K562 (cell line): ENCODE results near the gene MYL6B. TPM values are rescaled to one million over a fixed set of nuclear protein-coding genes. Genes with fewer than 3 reads are reported as not detected.
A peak's percentile ranks its signal among the peaks of the same experiment; 100 is the strongest.

Source experiments
- ELF4 ChIP-seq: fragments of 450-650 bp; formaldehyde crosslinking; IDR thresholded peaks from 2 replicates; pipeline ENCODE4 v1.4.0; 2022; ENCODE audit warnings: missing genetic modification characterization
- JUN ChIP-seq, 2 experiments: sonication (generic) in 1 of 2; formaldehyde crosslinking in 1 of 2; IDR thresholded peaks; 2 replicates each; pipeline versions ENCODE4 v1.6.1 to v1.8.0; 2012 to 2022; ENCODE audit warnings: borderline replicate concordance in 2 of 2, mild to moderate bottlenecking in 2 of 2, improper control_type of control experiment in 1 of 2, low read depth in 1 of 2, low read length in 1 of 2, missing genetic modification reagents in 1 of 2
- KDM5B ChIP-seq: fragments of 200-600 bp; sonication (generic); IDR thresholded peaks from 2 replicates; pipeline ENCODE4 v1.6.1; 2012; ENCODE audit warnings: low read depth, mild to moderate bottlenecking, moderate library complexity, low read length, control low read depth, inconsistent platforms; ENCODE audit not compliant: insufficient replicate concordance
- NFIC ChIP-seq: fragments of 450-650 bp; IDR thresholded peaks from 2 replicates; pipeline ENCODE4 v1.6.1; 2017; ENCODE audit warnings: mild to moderate bottlenecking, inconsistent platforms
- NR2C2 ChIP-seq, 2 experiments: fragments of 200-800 bp in 1 of 2; sonication (Bioruptor generic) in 1 of 2; sonication (generic) in 1 of 2; formaldehyde crosslinking in 1 of 2; IDR thresholded peaks; 2 replicates each; pipeline versions ENCODE4 v1.6.1 to v1.8.0; 2016 to 2022; ENCODE audit warnings: mild to moderate bottlenecking in 1 of 2, missing compliant biosample characterization in 1 of 2, missing genetic modification characterization in 1 of 2, missing genetic modification reagents in 1 of 2
- POLR2G ChIP-seq: fragments of 200-400 bp; formaldehyde crosslinking; IDR thresholded peaks from 2 replicates; pipeline ENCODE4 v1.6.1; 2017; ENCODE audit warnings: low read depth, mild to moderate bottlenecking, antibody characterized with exemption, low read length, moderate library complexity
- PTBP1 ChIP-seq: fragments of 200-400 bp; formaldehyde crosslinking; IDR thresholded peaks from 2 replicates; pipeline ENCODE4 v1.6.1; 2017; ENCODE audit warnings: low read depth, low read length
- RAD21 ChIP-seq, 2 experiments: fragments of 250-450 bp in 1 of 2; fragments of 450-650 bp in 1 of 2; sonication (Bioruptor Pico) in 1 of 2; formaldehyde crosslinking in 1 of 2; IDR thresholded peaks in 1 of 2; conservative IDR thresholded peaks in 1 of 2; 2 replicates each; pipeline versions ENCODE4 v1.4.0 to v1.8.0; 2020 to 2022; ENCODE audit warnings: mild to moderate bottlenecking in 2 of 2, moderate library complexity in 1 of 2
- SMAD4 ChIP-seq: fragments of 250-450 bp; sonication (Bioruptor Pico); conservative IDR thresholded peaks from 2 replicates; pipeline ENCODE4 v1.8.0; 2021; ENCODE audit warnings: inconsistent platforms, mild to moderate bottlenecking, moderate library complexity
- SPI1 ChIP-seq: IDR thresholded peaks from 2 replicates; pipeline ENCODE4 v1.6.1; 2011; ENCODE audit warnings: low read depth, low read length, control low read depth, borderline replicate concordance
- TSC22D4 ChIP-seq: fragments of 450-650 bp; IDR thresholded peaks from 2 replicates; pipeline ENCODE4 v1.6.1; 2016; ENCODE audit warnings: missing genetic modification characterization, missing biosample characterization, control low read depth
- YY1 ChIP-seq, 3 experiments: IDR thresholded peaks; 2 replicates each; pipeline ENCODE4 v1.6.1; 2011; ENCODE audit warnings: low read length in 2 of 3, mild to moderate bottlenecking in 2 of 3, moderate library complexity in 2 of 3, borderline replicate concordance in 1 of 3, control low read depth in 1 of 3, low read depth in 1 of 3; ENCODE audit not compliant: insufficient read depth in 3 of 3, insufficient replicate concordance in 2 of 3, control insufficient read depth in 1 of 3, insufficient read length in 1 of 3; ENCODE audit errors: extremely low read depth in 1 of 3
- ZBTB7A ChIP-seq: IDR thresholded peaks from 2 replicates; pipeline ENCODE4 v1.6.1; 2011; ENCODE audit warnings: low read depth, mild to moderate bottlenecking, low read length, moderate library complexity, borderline replicate concordance; ENCODE audit not compliant: control insufficient read depth
- ZNF644 ChIP-seq: fragments of 200-800 bp; sonication (Bioruptor generic); IDR thresholded peaks from 2 replicates; pipeline ENCODE4 v1.6.1; 2016; ENCODE audit warnings: low read depth, missing genetic modification characterization, missing compliant biosample characterization
- polyA plus RNA-seq, 8 experiments: library from polyadenylated mRNA; depleted of rRNA in 4 of 8; stranded (reverse) in 5 of 8; unstranded in 3 of 8; fragments of >200 nt; fragmentation: Nextera tagmentation in 2 of 8; fragmentation: Illumina TruSeq in 1 of 8; extraction: Ambion mirVana in 2 of 8; extraction: Trizol in 1 of 8; gene quantifications; 2 replicates each; pipeline versions ENCODE4 v1.2.1 to v1.2.3, GENCODE V29; 2011 to 2014; ENCODE audit warnings: inconsistent platforms in 1 of 8, missing spikeins in 1 of 8
- total RNA-seq, 7 experiments: library from RNA; depleted of rRNA in 6 of 7; stranded (reverse); fragments of >200 nt in 6 of 7; fragmentation: Illumina TruSeq in 2 of 7; extraction: Trizol in 2 of 7; gene quantifications; 2 replicates each; pipeline versions ENCODE4 v1.2.1 to v1.2.3, GENCODE V29; 2011 to 2021; ENCODE audit warnings: low replicate concordance in 1 of 7
- TF ChIP-seq, protein P1 (sequence below): IDR thresholded peaks from 3 replicates; pipeline ENCODE4 v1.6.1; 2011; ENCODE audit warnings: borderline replicate concordance, mild to moderate bottlenecking, moderate library complexity; ENCODE audit not compliant: insufficient read length; ENCODE audit errors: extremely low read depth
- TF ChIP-seq, protein P2 (sequence below): sonication (generic); formaldehyde crosslinking; IDR thresholded peaks from 2 replicates; pipeline ENCODE4 v1.4.0; 2020; ENCODE audit warnings: mild to moderate bottlenecking, missing genetic modification reagents
- TF ChIP-seq, protein P3 (sequence below): sonication (generic); formaldehyde crosslinking; IDR thresholded peaks from 2 replicates; pipeline ENCODE4 v1.9.0; 2022; ENCODE audit warnings: mild to moderate bottlenecking, missing genetic modification reagents

The MYL6B gene
- total and polyA plus RNA-seq, 9 of the 15 experiments (the other 6 are each of a cell fraction or from before 2014, with no cell fraction given), result 42.8 to 77.3 (median 68.6) TPM

DNA sequence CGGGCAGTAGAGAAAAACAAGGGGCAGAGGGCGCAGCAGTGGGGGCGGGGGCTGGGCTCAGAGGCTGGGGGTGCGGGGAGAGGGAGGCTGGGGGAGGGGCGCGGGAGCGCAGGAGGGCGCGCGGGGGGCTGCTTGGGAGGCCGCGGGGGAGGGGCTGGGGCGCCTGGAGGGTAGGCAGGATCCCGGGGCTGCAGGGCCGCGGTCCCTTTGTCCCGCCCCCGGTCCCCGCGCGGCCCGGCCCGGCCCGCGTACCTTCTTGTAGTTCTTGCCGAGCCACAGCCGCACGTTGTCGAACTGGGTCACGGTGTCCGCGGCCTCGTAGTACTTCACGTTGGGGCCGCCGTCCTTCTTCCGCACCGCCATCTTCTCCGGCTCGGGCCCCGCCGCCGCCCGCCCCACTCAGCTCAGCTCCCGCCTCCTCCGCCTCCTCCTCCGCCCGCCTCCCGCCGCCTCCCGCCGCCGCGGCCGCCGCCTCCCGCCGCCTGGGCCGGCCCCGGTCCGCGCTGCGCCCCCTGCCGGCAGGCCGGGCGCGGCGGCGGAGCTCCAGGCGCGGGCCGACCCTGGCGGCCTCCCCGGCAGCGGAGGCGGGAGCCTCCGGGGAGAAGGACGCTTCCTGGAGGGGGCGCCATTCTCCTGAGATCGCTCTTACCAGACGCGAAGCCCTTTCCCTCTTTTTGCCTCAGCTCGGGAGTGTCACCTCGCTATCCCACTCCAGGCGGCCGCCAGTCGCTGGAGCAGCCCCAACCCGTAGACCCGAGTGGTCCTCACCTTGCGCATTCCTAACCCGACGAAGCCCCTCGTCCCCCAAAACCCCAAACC lies 36.9 kb downstream of the MYL6B start, which contains the start of gene SMARCC2 (continued):
- TF ChIP-seq SMAD4 (CRISPR knock-in tag) (peak; percentile 85), POLR2G (peak; percentile 85), RAD21 (CRISPR knock-in tag; conservative IDR thresholded peaks at IDR 0.05 in 1 of 2, IDR thresholded peaks at IDR 0.05 in 1 of 2) (peak; percentile 40 to 73), PTBP1 (0 out of 2 replicates have a peak, but pooled peaks have one; percentile 42), ELF4 (CRISPR knock-in tag) (no peak), YY1 (IDR thresholded peaks at IDR 0.05; ENCODE audit: borderline replicate concordance in 1 of 3, control insufficient read depth in 1 of 3, extremely low read depth in 1 of 3, insufficient read depth in 3 of 3, insufficient read length in 1 of 3, insufficient replicate concordance in 2 of 3, low read depth in 1 of 3, low read length in 2 of 3) (peak; percentile 30 to 83 (median 75)), TSC22D4 (no peak), KDM5B (peak; percentile 77), ZNF644 (tag) (peak; percentile 46; the same call in 1 of the 2 replicates), JUN (IDR thresholded peaks at IDR 0.05; ENCODE audit: borderline replicate concordance, low read depth, low read length) (0 out of 2 replicates have a peak, but pooled peaks have one; percentile 56), JUN (CRISPR knock-in tag; IDR thresholded peaks at IDR 0.05; ENCODE audit: borderline replicate concordance) (no peak), SPI1 (no peak), NFIC (peak; percentile 12; the same call in 1 of the 2 replicates), NR2C2 (CRISPR knock-in tag; IDR thresholded peaks at IDR 0.05) (no peak), NR2C2 (tag; IDR thresholded peaks at IDR 0.05) (peak; percentile 19; the same call in 1 of the 2 replicates), ZBTB7A (peak; percentile 35; the same call in 1 of the 2 replicates)
- TF ChIP-seq, protein P1, sequence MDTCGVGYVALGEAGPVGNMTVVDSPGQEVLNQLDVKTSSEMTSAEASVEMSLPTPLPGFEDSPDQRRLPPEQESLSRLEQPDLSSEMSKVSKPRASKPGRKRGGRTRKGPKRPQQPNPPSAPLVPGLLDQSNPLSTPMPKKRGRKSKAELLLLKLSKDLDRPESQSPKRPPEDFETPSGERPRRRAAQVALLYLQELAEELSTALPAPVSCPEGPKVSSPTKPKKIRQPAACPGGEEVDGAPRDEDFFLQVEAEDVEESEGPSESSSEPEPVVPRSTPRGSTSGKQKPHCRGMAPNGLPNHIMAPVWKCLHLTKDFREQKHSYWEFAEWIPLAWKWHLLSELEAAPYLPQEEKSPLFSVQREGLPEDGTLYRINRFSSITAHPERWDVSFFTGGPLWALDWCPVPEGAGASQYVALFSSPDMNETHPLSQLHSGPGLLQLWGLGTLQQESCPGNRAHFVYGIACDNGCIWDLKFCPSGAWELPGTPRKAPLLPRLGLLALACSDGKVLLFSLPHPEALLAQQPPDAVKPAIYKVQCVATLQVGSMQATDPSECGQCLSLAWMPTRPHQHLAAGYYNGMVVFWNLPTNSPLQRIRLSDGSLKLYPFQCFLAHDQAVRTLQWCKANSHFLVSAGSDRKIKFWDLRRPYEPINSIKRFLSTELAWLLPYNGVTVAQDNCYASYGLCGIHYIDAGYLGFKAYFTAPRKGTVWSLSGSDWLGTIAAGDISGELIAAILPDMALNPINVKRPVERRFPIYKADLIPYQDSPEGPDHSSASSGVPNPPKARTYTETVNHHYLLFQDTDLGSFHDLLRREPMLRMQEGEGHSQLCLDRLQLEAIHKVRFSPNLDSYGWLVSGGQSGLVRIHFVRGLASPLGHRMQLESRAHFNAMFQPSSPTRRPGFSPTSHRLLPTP, result peak; percentile 87
- TF ChIP-seq, protein P2, sequence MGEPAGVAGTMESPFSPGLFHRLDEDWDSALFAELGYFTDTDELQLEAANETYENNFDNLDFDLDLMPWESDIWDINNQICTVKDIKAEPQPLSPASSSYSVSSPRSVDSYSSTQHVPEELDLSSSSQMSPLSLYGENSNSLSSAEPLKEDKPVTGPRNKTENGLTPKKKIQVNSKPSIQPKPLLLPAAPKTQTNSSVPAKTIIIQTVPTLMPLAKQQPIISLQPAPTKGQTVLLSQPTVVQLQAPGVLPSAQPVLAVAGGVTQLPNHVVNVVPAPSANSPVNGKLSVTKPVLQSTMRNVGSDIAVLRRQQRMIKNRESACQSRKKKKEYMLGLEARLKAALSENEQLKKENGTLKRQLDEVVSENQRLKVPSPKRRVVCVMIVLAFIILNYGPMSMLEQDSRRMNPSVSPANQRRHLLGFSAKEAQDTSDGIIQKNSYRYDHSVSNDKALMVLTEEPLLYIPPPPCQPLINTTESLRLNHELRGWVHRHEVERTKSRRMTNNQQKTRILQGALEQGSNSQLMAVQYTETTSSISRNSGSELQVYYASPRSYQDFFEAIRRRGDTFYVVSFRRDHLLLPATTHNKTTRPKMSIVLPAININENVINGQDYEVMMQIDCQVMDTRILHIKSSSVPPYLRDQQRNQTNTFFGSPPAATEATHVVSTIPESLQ, result no peak
- TF ChIP-seq, protein P3, sequence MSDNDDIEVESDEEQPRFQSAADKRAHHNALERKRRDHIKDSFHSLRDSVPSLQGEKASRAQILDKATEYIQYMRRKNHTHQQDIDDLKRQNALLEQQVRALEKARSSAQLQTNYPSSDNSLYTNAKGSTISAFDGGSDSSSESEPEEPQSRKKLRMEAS (CRISPR knock-in tag), result no peak
